Activated CD4-positive, alpha-beta T cell treated with anti-CD3 and anti-CD28 coated beads for 36 hours (primary cell): ENCODE data around the gene GGT5. TPM values are rescaled to one million over a fixed set of nuclear protein-coding genes. Genes with fewer than 3 reads are reported as not detected.
"Not testable (repeated sequence)": the region's sequence is repeated elsewhere in the genome, so short reads cannot be mapped to it uniquely, and the experiment has no call there.

Experiments used
- ATAC-seq: fragments of 200-7000 bp; cut with Tn5 transposase; one replicate; pipeline ENCODE4 v1.10.0; 2021; ENCODE audit warnings: mild to moderate bottlenecking, moderate library complexity
- CTCF ChIA-PET: fragments of 350-600 bp; sonication (Branson Sonifier 250); formaldehyde crosslinking; loops from one replicate; lab custom pipeline; 2021; ENCODE audit warnings: antibody characterized with exemption; lab: Charles Lee
- POLR2A ChIA-PET: fragments of 350-600 bp; sonication (Branson Sonifier 250); formaldehyde crosslinking; loops from one replicate; lab custom pipeline; 2021; ENCODE audit warnings: antibody characterized with exemption, inconsistent platforms; lab: Charles Lee
- DNase-seq: peaks from one replicate; pipeline ENCODE4 v3.0.0-alpha.2; 2020
- H3K27ac Mint-ChIP-seq: one replicate; pipeline ENCODE4 v1.8.0; 2021; ENCODE audit warnings: mixed read lengths
- H3K27me3 Mint-ChIP-seq: one replicate; pipeline ENCODE4 v1.8.0; 2021; ENCODE audit warnings: mixed read lengths
- H3K36me3 Mint-ChIP-seq: one replicate; pipeline ENCODE4 v1.8.0; 2021; ENCODE audit warnings: low read depth, mixed read lengths
- H3K4me1 Mint-ChIP-seq: one replicate; pipeline ENCODE4 v1.8.0; 2021; ENCODE audit warnings: mixed read lengths
- H3K4me3 Mint-ChIP-seq: one replicate; pipeline ENCODE4 v1.8.0; 2021; ENCODE audit warnings: mild to moderate bottlenecking, moderate library complexity, mixed read lengths
- H3K9me3 Mint-ChIP-seq: one replicate; pipeline ENCODE4 v1.8.0; 2021; ENCODE audit warnings: low read depth, mixed read lengths
- intact Hi-C, 2 experiments: fragments of 100-400 bp; cut with DNase I in 1 of 2; cut with micrococcal nuclease in 1 of 2; formaldehyde crosslinking; loops; one replicate each; pipeline versions ENCODE4 v1.14.2 to v1.15.1; 2022 to 2024; cut with DNase I, micrococcal nuclease
- total RNA-seq, 2 experiments: library from RNA; stranded (reverse); gene quantifications; one replicate each; pipeline ENCODE4 v1.2.3, GENCODE V29; 2021

GGT5 gene
- total RNA-seq, 2 experiments from 2014 or later, result 0.04 TPM; not detected in 1

- intact Hi-C loops, H3K27me3 Mint-ChIP-seq, H3K9me3 Mint-ChIP-seq, ATAC-seq, H3K4me1 Mint-ChIP-seq, POLR2A ChIA-PET, DNase-seq, H3K27ac Mint-ChIP-seq, H3K36me3 Mint-ChIP-seq, CTCF ChIA-PET, H3K4me3 Mint-ChIP-seq: not testable (repeated sequence)
Measured at GRCh38 chr22:24263479-24263878, 18.6 kb upstream of the GGT5 start.

DNA sequence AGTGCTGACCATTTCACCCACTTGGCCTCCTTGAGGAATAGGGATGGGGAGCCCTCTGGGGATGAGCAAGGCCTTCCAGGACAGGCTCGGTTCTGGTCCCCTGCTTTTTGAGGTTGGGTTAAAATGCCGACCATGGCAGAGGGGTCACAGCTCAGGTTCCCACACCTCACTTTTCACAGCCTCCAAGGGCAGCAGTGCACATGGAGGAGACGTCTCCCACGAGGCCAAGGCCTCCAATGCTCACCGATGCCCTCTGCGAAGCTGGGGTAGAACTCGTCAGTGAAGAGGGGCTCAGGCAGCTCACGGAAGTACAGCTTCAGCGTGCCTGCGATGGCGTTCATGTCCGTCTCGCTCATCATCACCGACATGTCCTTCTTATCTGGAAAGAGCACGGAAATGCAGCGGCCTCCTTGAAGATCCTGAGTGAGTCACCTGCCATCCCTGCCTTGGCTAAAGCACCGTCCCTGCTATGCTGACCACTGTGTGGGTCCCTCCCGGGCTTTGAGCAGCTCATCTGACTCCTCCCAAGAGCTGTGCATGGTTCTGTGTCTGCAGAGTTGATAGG, 17.4 kb upstream of the GGT5 start:
- H3K4me3 Mint-ChIP-seq, H3K4me1 Mint-ChIP-seq, H3K27me3 Mint-ChIP-seq, DNase-seq, CTCF ChIA-PET, H3K27ac Mint-ChIP-seq, ATAC-seq, H3K9me3 Mint-ChIP-seq, POLR2A ChIA-PET, H3K36me3 Mint-ChIP-seq, intact Hi-C loops: not testable (repeated sequence)

DNA sequence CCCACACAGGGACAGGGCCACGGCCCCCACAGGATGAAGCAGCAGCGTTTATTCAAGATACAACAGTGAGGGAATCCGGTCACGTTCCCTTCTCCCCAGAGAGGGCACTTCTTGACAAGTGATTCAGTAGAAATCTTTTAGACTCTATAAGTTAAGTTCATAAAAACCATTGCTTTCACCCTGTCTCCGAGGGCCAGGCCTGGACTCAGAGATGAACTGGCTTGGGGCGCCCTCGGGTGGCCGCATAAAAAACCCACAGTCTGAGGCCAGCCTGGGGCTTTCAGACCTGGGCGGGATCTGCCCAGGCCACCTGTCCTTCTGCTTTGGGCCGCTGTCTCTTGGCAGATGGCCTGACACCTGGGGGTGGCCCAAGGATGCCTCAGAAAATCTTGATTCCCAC, 14.6 kb upstream of the GGT5 start:
- POLR2A ChIA-PET, H3K36me3 Mint-ChIP-seq, H3K4me3 Mint-ChIP-seq, H3K27me3 Mint-ChIP-seq, H3K4me1 Mint-ChIP-seq, H3K9me3 Mint-ChIP-seq, H3K27ac Mint-ChIP-seq, intact Hi-C loops: not testable (repeated sequence)
- CTCF ChIA-PET, result interaction anchor here (0.6 kb wide), 1 partner anchor 28 kb away, joined by 3 read pairs; no protein-coding TSS in a partner anchor
- peak; percentile 61 for ATAC-seq
- peak; percentile 87 for DNase-seq

- ATAC-seq, H3K4me1 Mint-ChIP-seq, H3K9me3 Mint-ChIP-seq, DNase-seq, H3K4me3 Mint-ChIP-seq, POLR2A ChIA-PET, CTCF ChIA-PET, H3K36me3 Mint-ChIP-seq, H3K27ac Mint-ChIP-seq, H3K27me3 Mint-ChIP-seq, intact Hi-C loops: not testable (repeated sequence)
Measured at GRCh38 chr22:24256736-24257135, 11.9 kb upstream of the GGT5 start.

- CTCF ChIA-PET, H3K9me3 Mint-ChIP-seq, DNase-seq, ATAC-seq, intact Hi-C loops, H3K4me1 Mint-ChIP-seq, H3K27ac Mint-ChIP-seq, H3K36me3 Mint-ChIP-seq, H3K4me3 Mint-ChIP-seq, POLR2A ChIA-PET, H3K27me3 Mint-ChIP-seq: not testable (repeated sequence)
Measured at GRCh38 chr22:24256136-24256535, 11.3 kb upstream of the GGT5 start.

DNA sequence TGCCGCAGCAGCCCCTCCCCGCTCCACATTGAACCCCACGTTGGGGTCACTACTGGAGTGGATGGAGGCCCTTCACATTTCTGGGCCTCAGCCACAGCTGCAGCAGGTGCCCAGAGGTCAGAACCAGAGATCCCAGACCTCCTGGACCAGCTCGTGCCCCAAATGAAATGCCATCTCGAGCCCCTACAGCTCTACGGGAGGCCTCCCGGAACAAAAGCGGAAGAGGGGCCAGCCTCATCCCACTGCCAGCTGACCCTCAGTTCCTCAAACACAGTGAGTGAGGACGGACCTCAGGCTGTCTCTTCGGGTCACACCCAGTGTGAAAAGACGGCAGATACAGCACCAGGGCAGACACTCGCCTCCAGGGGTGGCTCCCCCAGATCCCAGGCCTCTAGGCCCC, 8.2 kb upstream of the GGT5 start:
- H3K27ac Mint-ChIP-seq, CTCF ChIA-PET, H3K4me1 Mint-ChIP-seq, H3K36me3 Mint-ChIP-seq, POLR2A ChIA-PET, H3K27me3 Mint-ChIP-seq, intact Hi-C loops, ATAC-seq, H3K9me3 Mint-ChIP-seq, H3K4me3 Mint-ChIP-seq, DNase-seq: not testable (repeated sequence)

DNA sequence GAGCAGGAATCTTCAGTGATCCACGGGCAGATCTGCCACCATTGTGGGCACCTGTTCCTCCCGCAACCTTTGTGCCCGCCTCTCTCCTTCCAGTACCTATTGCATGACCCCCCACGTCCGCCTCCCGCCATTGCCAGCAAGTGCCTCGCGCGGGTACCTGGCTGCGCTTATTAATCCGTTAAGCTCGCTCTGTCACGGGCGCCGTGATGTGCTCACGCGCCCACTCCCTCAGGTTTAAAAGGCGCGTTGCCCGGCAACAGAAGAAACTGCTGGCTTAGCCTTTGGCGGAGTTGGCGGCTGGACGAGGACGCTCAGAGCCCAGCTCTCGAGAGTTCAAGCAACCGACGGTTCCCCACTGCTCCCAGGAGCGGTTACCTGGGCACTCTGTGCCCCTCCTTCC, 6.4 kb upstream of the GGT5 start:
- CTCF ChIA-PET, H3K36me3 Mint-ChIP-seq, H3K27ac Mint-ChIP-seq, intact Hi-C loops, H3K9me3 Mint-ChIP-seq, DNase-seq, POLR2A ChIA-PET, H3K27me3 Mint-ChIP-seq, H3K4me3 Mint-ChIP-seq, H3K4me1 Mint-ChIP-seq, ATAC-seq: not testable (repeated sequence)

DNA sequence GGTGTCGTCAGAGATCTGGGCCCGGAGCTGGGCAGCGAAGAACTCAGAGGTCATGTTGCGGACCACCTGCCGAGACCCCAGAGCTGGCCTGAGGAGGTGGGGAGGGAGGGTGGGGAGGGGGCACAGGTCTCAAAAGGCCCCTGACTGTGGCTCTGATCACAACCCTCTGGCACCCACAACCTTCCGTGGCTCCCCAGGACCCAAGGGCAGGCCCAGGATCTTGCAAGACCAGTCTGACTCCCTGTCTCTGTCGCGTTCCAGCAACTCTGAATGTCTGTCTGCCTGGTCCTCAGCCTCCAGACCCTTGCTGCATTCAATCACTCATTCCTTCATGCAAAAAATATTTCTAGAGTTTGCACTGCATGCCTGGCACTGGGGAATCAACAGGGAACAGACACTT, 4.5 kb upstream of the GGT5 start:
- H3K27ac Mint-ChIP-seq, H3K4me1 Mint-ChIP-seq, intact Hi-C loops, H3K4me3 Mint-ChIP-seq, H3K9me3 Mint-ChIP-seq, H3K27me3 Mint-ChIP-seq, DNase-seq, CTCF ChIA-PET, ATAC-seq, POLR2A ChIA-PET, H3K36me3 Mint-ChIP-seq: not testable (repeated sequence)

DNA sequence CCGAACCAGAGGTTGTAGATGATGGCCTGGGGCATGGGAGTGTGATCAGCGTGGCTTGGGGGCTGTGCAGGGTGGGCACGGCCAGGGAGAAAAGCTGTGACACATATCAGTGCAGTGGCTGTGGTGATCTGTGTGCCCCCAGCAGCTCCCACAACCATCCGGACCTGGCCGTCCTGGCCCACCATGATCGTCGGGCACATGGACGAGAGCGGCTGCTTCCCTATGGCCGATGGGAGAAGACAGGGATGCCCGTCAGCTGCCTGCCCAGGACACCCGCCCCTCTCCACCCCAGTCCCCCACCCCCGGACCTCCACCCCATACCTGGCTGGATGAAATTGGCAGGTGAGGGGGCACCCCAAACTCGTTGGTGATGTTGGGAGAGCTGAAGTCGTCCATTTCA, 3.7 kb upstream of the GGT5 start:
- H3K4me1 Mint-ChIP-seq, ATAC-seq, H3K4me3 Mint-ChIP-seq, DNase-seq, H3K27me3 Mint-ChIP-seq, CTCF ChIA-PET, intact Hi-C loops, H3K36me3 Mint-ChIP-seq, POLR2A ChIA-PET, H3K27ac Mint-ChIP-seq, H3K9me3 Mint-ChIP-seq: not testable (repeated sequence)

GRCh38 chr22:24247564-24248344, 2.9 kb upstream of the GGT5 start:
- POLR2A ChIA-PET, result no interaction called here
- peak; percentile 74 for DNase-seq
- CTCF ChIA-PET, result interaction anchor here (0.6 to 1.5 kb wide), 2 partner anchors 14 to 18 kb away, joined by 3 read pairs; no protein-coding TSS in a partner anchor

DNA sequence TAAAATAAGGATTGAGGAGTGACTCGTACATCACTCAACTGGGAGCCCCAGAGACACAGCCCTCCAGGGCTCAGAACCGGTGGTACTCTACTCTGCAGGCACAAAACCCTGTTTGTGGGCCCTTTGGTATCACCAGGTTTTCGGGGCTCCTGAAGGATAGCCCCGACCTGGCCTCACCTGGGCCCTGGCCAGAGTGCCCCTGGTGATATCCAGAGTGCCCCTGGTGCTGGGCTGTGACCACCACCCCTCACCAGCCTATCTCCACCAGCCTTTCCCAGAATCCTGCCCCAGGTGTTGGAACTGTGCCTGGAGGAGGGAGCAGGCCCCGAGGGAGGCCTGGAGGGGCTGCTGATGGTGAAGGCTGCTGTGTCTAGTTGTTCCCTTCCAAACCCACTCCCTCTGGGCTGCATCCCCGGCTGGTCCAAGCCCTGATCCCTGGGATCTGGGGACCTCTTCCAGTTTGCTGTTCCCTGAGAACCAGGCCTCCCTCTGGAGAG, 2.2 kb upstream of the GGT5 start:
- ChIA-PET CTCF (interaction anchor here (0.6 to 1.5 kb wide), 2 partner anchors 13 to 17 kb away, joined by 3 read pairs; no protein-coding TSS in a partner anchor), POLR2A (no interaction called here)
- ATAC-seq (no peak), DNase-seq (no peak)
- Mint-ChIP-seq H3K4me1 (peaks cover 24% of the 10 kb centered on the region), H3K27ac (no peak overlapping the region), H3K9me3 (no peaks in the 10 kb centered on the region), H3K36me3 (no peaks in the 10 kb centered on the region), H3K4me3 (no peak overlapping the region), H3K27me3 (no peaks in the 10 kb centered on the region)
- intact Hi-C loops, result loop anchor here in 1 of 2 experiments (1.0 kb wide), 1 partner anchor 58 kb away; no protein-coding TSS in a partner anchor

More at GRCh38 chr22:24247564-24248344, 2.9 kb upstream of the GGT5 start:
- no peak overlapping the region for H3K27ac Mint-ChIP-seq
- peak; percentile 86 for ATAC-seq
- no peaks in the 10 kb centered on the region for H3K36me3 Mint-ChIP-seq
- no peaks in the 10 kb centered on the region for H3K27me3 Mint-ChIP-seq
- intact Hi-C loops, result loop anchor here in 1 of 2 experiments (1.0 kb wide), 1 partner anchor 58 kb away; no protein-coding TSS in a partner anchor
- peaks cover 17% of the 10 kb centered on the region for H3K4me1 Mint-ChIP-seq
- H3K4me3 Mint-ChIP-seq, result no peak overlapping the region
- H3K9me3 Mint-ChIP-seq, result no peaks in the 10 kb centered on the region
